Pancreas (tissue), 10 donors: Measurements from ENCODE around the gene COPA. TPM values are rescaled to one million over a fixed set of nuclear protein-coding genes. Genes with fewer than 3 reads are reported as not detected.
A peak's percentile ranks its signal among the peaks of the same experiment; 100 is the strongest.

Experiments
- ATAC-seq, 4 donors: fragments of 200-7000 bp; cut with Tn5 transposase; one replicate each; pipeline versions ENCODE4 v1.8.0 to v1.9.1; 2020; ENCODE audit warnings: mild to moderate bottlenecking in 4 of 4, moderate library complexity in 4 of 4
- DNase-seq, 6 donors: peaks; one replicate each; pipeline ENCODE4 v3.0.0-alpha.2; 2020
- FAIRE-seq: peaks from 2 replicates; lab custom pipeline; 2012; peaks lifted over from hg19 to GRCh38; lab: Jason Lieb, UNC
- H3K27ac ChIP-seq, 4 donors: fragments of 200-600 bp; sonication (generic); 1 replicate in 3 of 4; 2 replicates in 1 of 4; pipeline versions ENCODE4 v1.5.0 to v1.8.0; 2020
- H3K27me3 ChIP-seq, 4 donors: fragments of 200-600 bp; one replicate each; pipeline ENCODE4 v1.8.0; 2021
- H3K36me3 ChIP-seq, 3 donors: fragments of 200-600 bp; sonication (generic) in 1 of 3; one replicate each; pipeline versions ENCODE4 v1.5.0 to v1.8.0; 2020 to 2021
- H3K4me1 ChIP-seq, 3 donors: fragments of 200-600 bp; one replicate each; pipeline ENCODE4 v1.8.0; 2021
- H3K4me3 ChIP-seq, 4 donors: fragments of 200-600 bp; sonication (generic) in 2 of 4; one replicate each; pipeline versions ENCODE4 v1.5.0 to v1.8.0; 2020 to 2021
- H3K9me3 ChIP-seq, 4 donors: fragments of 200-600 bp; one replicate each; pipeline ENCODE4 v1.8.0; 2021
- WGBS, 2 donors: extraction: QIAGEN DNeasy Blood & Tissue Kit; methylation state at CpG; one replicate each; pipeline ENCODE4 v1.1.7; 2013; 5-methylcytosine and 5-hydroxymethylcytosine counted together
- intact Hi-C, 3 donors: fragments of 100-400 bp; cut with DNase I; formaldehyde crosslinking; loops; one replicate each; pipeline versions ENCODE4 v1.11.1 to v1.14.2; 2022
- polyA plus RNA-seq, 2 donors: library from polyadenylated mRNA; stranded (reverse); fragments of 200-250 nt; gene quantifications; one replicate each; pipeline ENCODE4 v1.2.3, GENCODE V29; 2013
- total RNA-seq, 6 donors: library from RNA; stranded (reverse); fragmentation: NEBNext Ultra II Directional in 4 of 6; extraction: Animal tissue kit (Norgen Biotek cat#: 25700) in 4 of 6; gene quantifications; one replicate each; pipeline versions ENCODE4 v1.2.1 to v1.2.4, GENCODE V29; 2021 to 2023
- TF ChIP-seq, protein P1 (sequence below), 4 donors: fragments of 200-600 bp; sonication (generic) in 3 of 4; IDR thresholded peaks; one replicate each; pipeline versions ENCODE4 v1.5.0 to v1.8.0; 2021; ENCODE audit warnings: antibody characterized with exemption in 4 of 4
- donor health status: healthy with polysubstance abuse.
- donor health status: DM: no; HTN: no; CAD: no; lungs with moderate emphysema.
- donor health status: DM: no; HTN: no; CAD: no.
- donor health status: control.
- donor health status: control.
- donor health status: Bipolar disorder and iron deficiency.
- donor health status: DM: yes; HTN: yes; CAD: no.
- donor health status: DM: no; HTN: no; CAD: no.
- donor health status: DM: no; HTN: no; CAD: no.
- donor health status: DM: yes; HTN: yes; CAD: no.

Gene COPA
- total and polyA plus RNA-seq, 8 donors: 34.7 to 114 (median 75.9) TPM

GRCh38 chr1:160367516-160367900, 24.5 kb upstream of the COPA start:
- no peak for ATAC-seq
- intact Hi-C loops: no loop called here
- H3K4me1 ChIP-seq: no peaks in the 10 kb centered on the region
- H3K27ac ChIP-seq: no peak overlapping the region
- no peak overlapping the region for H3K4me3 ChIP-seq
- DNase-seq: no peak
- no peaks in the 10 kb centered on the region for H3K27me3 ChIP-seq
- FAIRE-seq: no peak
- H3K9me3 ChIP-seq: no peaks in the 10 kb centered on the region
- TF ChIP-seq, protein P1, sequence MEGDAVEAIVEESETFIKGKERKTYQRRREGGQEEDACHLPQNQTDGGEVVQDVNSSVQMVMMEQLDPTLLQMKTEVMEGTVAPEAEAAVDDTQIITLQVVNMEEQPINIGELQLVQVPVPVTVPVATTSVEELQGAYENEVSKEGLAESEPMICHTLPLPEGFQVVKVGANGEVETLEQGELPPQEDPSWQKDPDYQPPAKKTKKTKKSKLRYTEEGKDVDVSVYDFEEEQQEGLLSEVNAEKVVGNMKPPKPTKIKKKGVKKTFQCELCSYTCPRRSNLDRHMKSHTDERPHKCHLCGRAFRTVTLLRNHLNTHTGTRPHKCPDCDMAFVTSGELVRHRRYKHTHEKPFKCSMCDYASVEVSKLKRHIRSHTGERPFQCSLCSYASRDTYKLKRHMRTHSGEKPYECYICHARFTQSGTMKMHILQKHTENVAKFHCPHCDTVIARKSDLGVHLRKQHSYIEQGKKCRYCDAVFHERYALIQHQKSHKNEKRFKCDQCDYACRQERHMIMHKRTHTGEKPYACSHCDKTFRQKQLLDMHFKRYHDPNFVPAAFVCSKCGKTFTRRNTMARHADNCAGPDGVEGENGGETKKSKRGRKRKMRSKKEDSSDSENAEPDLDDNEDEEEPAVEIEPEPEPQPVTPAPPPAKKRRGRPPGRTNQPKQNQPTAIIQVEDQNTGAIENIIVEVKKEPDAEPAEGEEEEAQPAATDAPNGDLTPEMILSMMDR (IDR thresholded peaks at IDR 0.05): no peak
- 17 to 20% methylated on average over 4 of the region's 4 CpGs for WGBS, 2 donors
- no peaks in the 10 kb centered on the region for H3K36me3 ChIP-seq

GRCh38 chr1:160366731-160367515, 23.9 kb upstream of the COPA start, which contains the start of gene NHLH1:
TSS of gene NHLH1 (plus strand) at chr1:160367071. CDS start at chr1:160370732, 3,661 bp downstream.
- peak in 1 of 6 donors; percentile 0 for DNase-seq
- Histone ChIP-seq H3K9me3 (no peaks in the 10 kb centered on the region), H3K36me3 (no peaks in the 10 kb centered on the region), H3K27me3 (no peaks in the 10 kb centered on the region), H3K4me3 (no peak within 1 kb of the TSS), H3K4me1 (no peaks in the 10 kb centered on the region), H3K27ac (no peak within 1 kb of the TSS)
- no peak for FAIRE-seq
- TF ChIP-seq, protein P1 (IDR thresholded peaks at IDR 0.05): no peak
- intact Hi-C loops: no loop called here
- WGBS, 2 donors: 53 to 54% methylated on average over 15 of the region's 15 CpGs
- ATAC-seq: no peak

- ATAC-seq (no peak), FAIRE-seq (no peak)
These were observed 22.3 kb upstream of the COPA start for GRCh38 chr1:160365325-160365724.

GRCh38 chr1:160363951-160364735, 21.1 kb upstream of the COPA start:
- Histone ChIP-seq H3K27ac (no peak overlapping the region), H3K4me3 (no peak overlapping the region), H3K9me3 (no peaks in the 10 kb centered on the region), H3K4me1 (no peaks in the 10 kb centered on the region), H3K27me3 (no peaks in the 10 kb centered on the region), H3K36me3 (no peaks in the 10 kb centered on the region)
- no peak for ATAC-seq
- 65 to 68% methylated on average over 12 of the region's 12 CpGs for WGBS, 2 donors
- DNase-seq: no peak
- intact Hi-C loops: no loop called here
- FAIRE-seq: no peak
- TF ChIP-seq, protein P1 (IDR thresholded peaks at IDR 0.05): no peak

More at GRCh38 chr1:160365325-160365724, 22.3 kb upstream of the COPA start:
- no peak for DNase-seq
- TF ChIP-seq, protein P1 (IDR thresholded peaks at IDR 0.05): no peak
- Histone ChIP-seq H3K27me3 (no peaks in the 10 kb centered on the region), H3K4me3 (no peak overlapping the region), H3K36me3 (no peaks in the 10 kb centered on the region), H3K9me3 (no peaks in the 10 kb centered on the region), H3K4me1 (no peaks in the 10 kb centered on the region), H3K27ac (no peak overlapping the region)
- intact Hi-C loops: no loop called here
- WGBS, 2 donors: 77 to 100% methylated on average over 1 of the region's 1 CpG
